Measurements from ENCODE around the gene ZC3H12A. TPM values are rescaled to one million over a fixed set of nuclear protein-coding genes. Genes with fewer than 3 reads are reported as not detected.

Gene ZC3H12A
- total RNA-seq, 6 experiments from 2014 or later: 5.6 to 7.0 (median 6.3) TPM

DNA sequence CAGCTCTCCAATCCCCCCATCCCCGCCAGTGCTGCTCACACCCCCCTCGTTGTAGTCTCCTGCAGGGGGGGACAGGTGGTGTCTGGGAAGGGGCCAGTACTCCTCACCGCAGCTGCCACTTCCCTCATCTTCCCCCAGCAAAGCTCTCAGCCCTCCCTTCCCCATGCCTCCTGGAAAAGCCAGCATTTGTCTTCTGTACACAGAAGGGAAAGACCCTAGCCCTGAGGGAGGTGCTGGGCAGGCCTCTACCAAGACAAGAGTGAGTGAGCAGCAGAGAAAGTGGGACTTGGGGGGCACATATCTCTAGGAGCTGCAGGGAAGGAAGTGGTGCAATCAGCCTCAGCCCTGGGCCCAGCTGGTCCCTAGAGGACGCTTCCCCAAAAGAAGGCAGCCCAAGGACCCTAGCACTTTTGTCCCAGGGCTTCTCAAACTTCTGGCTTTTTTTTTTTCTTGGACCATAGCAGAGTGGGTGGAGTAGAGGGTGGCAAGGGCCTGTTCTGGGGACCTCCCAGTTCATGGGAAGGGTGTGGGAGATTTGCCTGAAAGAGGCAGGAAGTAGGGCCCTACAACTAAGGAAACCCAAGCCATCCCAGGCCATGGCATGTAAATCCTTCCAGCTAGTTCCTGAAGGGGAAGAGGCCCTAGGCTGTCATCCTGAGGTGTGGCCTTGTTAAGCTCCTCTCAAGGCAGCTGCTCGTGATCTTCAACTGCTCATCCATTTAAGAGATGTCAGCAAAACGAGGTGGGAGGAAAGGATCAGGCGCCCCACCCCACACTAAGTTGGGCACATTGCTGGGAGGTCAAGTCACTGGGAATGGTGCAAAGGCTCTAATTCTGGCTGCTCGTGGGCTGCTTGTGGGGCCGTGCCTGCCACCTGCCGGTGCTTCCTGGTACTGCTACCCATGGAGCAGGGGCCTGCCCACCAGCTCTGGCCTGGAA is 12.6 kb downstream of the ZC3H12A start:
- peaks cover 33% of the 10 kb centered on the region for H3K4me1 Mint-ChIP-seq (ENCODE audit: low read depth)
- peaks cover 8% of the 10 kb centered on the region for H3K27me3 Mint-ChIP-seq (ENCODE audit: insufficient read depth)
- peak; percentile 59 for DNase-seq
- H3K36me3 Mint-ChIP-seq (ENCODE audit: low read depth): peaks cover 12% of the 10 kb centered on the region
- peak overlapping the region; percentile 80 for H3K27ac Mint-ChIP-seq
- TF ChIP-seq, protein P1, sequence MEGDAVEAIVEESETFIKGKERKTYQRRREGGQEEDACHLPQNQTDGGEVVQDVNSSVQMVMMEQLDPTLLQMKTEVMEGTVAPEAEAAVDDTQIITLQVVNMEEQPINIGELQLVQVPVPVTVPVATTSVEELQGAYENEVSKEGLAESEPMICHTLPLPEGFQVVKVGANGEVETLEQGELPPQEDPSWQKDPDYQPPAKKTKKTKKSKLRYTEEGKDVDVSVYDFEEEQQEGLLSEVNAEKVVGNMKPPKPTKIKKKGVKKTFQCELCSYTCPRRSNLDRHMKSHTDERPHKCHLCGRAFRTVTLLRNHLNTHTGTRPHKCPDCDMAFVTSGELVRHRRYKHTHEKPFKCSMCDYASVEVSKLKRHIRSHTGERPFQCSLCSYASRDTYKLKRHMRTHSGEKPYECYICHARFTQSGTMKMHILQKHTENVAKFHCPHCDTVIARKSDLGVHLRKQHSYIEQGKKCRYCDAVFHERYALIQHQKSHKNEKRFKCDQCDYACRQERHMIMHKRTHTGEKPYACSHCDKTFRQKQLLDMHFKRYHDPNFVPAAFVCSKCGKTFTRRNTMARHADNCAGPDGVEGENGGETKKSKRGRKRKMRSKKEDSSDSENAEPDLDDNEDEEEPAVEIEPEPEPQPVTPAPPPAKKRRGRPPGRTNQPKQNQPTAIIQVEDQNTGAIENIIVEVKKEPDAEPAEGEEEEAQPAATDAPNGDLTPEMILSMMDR (IDR thresholded peaks at IDR 0.05): peak; percentile 99
- no peaks in the 10 kb centered on the region for H3K9me3 Mint-ChIP-seq
- no peak overlapping the region for H3K4me3 Mint-ChIP-seq

DNA sequence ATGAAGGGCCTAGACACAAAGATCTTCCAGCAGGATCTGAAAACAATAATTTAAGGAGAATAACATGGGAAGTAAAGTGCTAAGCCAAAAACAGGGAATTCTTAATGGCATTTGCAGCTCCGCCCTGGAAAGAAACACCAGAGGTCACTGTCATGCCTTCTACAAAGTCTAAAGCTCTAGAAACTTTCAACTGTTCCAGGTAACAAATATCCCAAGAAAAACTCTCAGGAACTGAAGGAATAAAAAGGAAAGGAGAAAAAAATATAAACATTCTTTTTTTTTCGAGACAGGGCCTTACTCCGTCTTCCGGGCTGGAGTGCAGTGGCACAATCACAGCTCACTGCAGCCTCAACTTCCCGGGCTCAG is 13.2 kb downstream of the ZC3H12A start:
- TF ChIP-seq, protein P1 (IDR thresholded peaks at IDR 0.05): peak; percentile 29
- H3K4me3 Mint-ChIP-seq: no peak overlapping the region
- no peaks in the 10 kb centered on the region for H3K9me3 Mint-ChIP-seq
- no peak for DNase-seq
- peak overlapping the region; percentile 80 for H3K27ac Mint-ChIP-seq
- peaks cover 7% of the 10 kb centered on the region for H3K27me3 Mint-ChIP-seq (ENCODE audit: insufficient read depth)
- peaks cover 6% of the 10 kb centered on the region for H3K36me3 Mint-ChIP-seq (ENCODE audit: low read depth)
- peaks cover 33% of the 10 kb centered on the region for H3K4me1 Mint-ChIP-seq (ENCODE audit: low read depth)

DNA sequence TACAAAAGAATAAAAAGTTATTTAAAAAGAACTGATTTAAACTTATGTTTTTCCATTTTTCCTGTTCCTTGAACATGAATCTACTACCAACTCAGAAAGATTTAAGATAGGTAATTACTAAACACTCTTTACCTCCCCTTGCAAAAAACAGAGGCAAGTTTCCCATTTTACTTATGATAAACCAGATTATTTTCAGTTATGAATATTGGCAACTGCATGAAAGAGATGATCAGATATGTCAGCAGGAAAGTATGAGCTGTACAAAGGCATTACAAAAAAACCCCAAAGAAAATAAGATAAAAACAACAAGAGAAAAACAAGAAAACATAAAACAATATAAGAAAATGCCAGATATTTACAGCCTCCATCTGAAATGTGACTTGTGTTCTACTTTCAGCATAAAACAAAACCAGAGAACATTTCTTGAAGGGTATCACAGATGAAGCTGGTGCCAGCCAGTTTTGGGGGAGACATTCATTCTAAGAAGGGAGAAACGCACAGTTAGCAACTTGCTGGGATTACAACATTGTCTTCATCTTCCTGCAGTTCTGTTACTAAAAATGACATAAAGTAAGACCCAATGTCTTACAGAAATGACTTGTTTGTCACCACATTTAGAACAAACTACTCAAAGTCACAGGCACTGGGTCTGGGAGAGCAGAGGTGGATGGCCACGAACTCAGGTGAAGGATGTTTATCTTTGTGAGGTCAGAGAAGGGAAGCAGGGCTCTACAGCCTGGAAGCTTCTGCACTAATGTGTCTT is 19.1 kb downstream of the ZC3H12A start:
- no peak overlapping the region for H3K27ac Mint-ChIP-seq
- TF ChIP-seq, protein P1 (IDR thresholded peaks at IDR 0.05): no peak
- no peak for DNase-seq
- peaks cover 15% of the 10 kb centered on the region for H3K4me1 Mint-ChIP-seq (ENCODE audit: low read depth)
- no peaks in the 10 kb centered on the region for H3K27me3 Mint-ChIP-seq (ENCODE audit: insufficient read depth)
- no peak overlapping the region for H3K4me3 Mint-ChIP-seq
- no peaks in the 10 kb centered on the region for H3K9me3 Mint-ChIP-seq
- peaks cover 9% of the 10 kb centered on the region; the same call in 1 of the 2 replicates for H3K36me3 Mint-ChIP-seq (ENCODE audit: low read depth)

DNA sequence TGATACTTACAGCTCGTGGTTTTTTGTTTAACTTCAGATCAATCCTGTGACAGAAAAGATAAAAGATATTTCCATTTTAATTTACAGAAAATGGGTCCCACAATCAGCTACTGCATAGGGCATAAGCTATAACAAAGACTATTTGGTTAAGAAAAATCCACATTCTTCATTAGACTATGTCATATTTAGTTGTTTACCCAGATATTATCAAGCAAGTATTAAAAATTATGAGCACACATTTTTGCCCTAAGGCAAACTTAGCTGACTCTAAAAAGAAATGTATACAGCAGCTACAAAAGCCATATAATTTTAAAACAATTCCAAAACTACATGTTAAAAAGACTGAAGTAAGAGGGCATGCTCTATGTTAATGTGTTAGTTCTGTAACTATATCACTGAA is 21.5 kb downstream of the ZC3H12A start:
- no peaks in the 10 kb centered on the region for H3K9me3 Mint-ChIP-seq
- H3K27ac Mint-ChIP-seq: peak overlapping the region; percentile 58; the same call in 1 of the 2 replicates
- H3K27me3 Mint-ChIP-seq (ENCODE audit: insufficient read depth): no peaks in the 10 kb centered on the region
- TF ChIP-seq, protein P1 (IDR thresholded peaks at IDR 0.05): no peak
- DNase-seq: no peak
- peaks cover 5% of the 10 kb centered on the region; the same call in 1 of the 2 replicates for H3K36me3 Mint-ChIP-seq (ENCODE audit: low read depth)
- no peak overlapping the region for H3K4me3 Mint-ChIP-seq
- peaks cover 30% of the 10 kb centered on the region for H3K4me1 Mint-ChIP-seq (ENCODE audit: low read depth)

DNA sequence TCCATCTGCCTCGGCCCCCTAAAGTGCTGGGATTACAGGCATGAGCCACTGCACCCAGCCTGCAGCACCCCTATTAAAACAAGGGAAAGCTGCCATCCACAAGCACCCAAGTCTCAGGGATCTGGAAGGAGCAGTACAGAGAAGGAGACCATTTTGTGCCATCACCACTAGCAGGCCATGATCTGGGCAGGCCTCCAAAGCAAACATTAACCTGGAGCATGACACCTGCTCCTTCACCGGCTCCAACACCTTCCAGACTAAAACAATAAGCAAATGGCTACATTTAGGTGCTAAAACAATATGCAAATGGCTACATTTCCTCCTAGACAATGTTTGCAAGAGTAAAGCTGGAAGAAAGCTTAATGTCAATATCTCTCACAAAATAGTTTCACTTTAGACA is 23.5 kb downstream of the ZC3H12A start:
- no peak for DNase-seq
- Mint-ChIP-seq H3K4me1 (ENCODE audit: low read depth) (peaks cover 30% of the 10 kb centered on the region), H3K4me3 (no peak overlapping the region), H3K36me3 (ENCODE audit: low read depth) (peaks cover 5% of the 10 kb centered on the region; the same call in 1 of the 2 replicates), H3K27ac (no peak overlapping the region), H3K9me3 (no peaks in the 10 kb centered on the region), H3K27me3 (ENCODE audit: insufficient read depth) (no peaks in the 10 kb centered on the region)
- TF ChIP-seq, protein P1 (IDR thresholded peaks at IDR 0.05): no peak

All from HFFc6 (cell line).